HepG2 (cell line): Measurements from ENCODE around the gene WNT6. TPM values are rescaled to one million over a fixed set of nuclear protein-coding genes. Genes with fewer than 3 reads are reported as not detected.

ENCODE experiments used
- ADNP ChIP-seq: sonication (generic); formaldehyde crosslinking; IDR thresholded peaks from 2 replicates; pipeline ENCODE4 v1.4.0; 2020; ENCODE audit warnings: missing genetic modification reagents
- CBX2 ChIP-seq, 2 experiments: fragments of 200-600 bp in 1 of 2; sonication (generic); formaldehyde crosslinking in 1 of 2; IDR thresholded peaks; 2 replicates each; pipeline versions ENCODE4 v1.7.0 to v1.8.1; 2018 to 2022; ENCODE audit warnings: low read depth in 2 of 2, low read length in 1 of 2, mild to moderate bottlenecking in 1 of 2, missing genetic modification reagents in 1 of 2
- DR1 ChIP-seq: sonication (generic); formaldehyde crosslinking; IDR thresholded peaks from 2 replicates; pipeline ENCODE4 v1.8.0; 2021; ENCODE audit warnings: mild to moderate bottlenecking, missing genetic modification reagents, inconsistent platforms
- GTF2F1 ChIP-seq: fragments of 150-350 bp; IDR thresholded peaks from 2 replicates; pipeline ENCODE4 v1.6.1; 2014; ENCODE audit warnings: low read length
- IKZF5 ChIP-seq: IDR thresholded peaks from 2 replicates; pipeline ENCODE4 v1.6.1; 2018; ENCODE audit warnings: missing genetic modification reagents, mild to moderate bottlenecking, missing compliant biosample characterization
- KAT2B ChIP-seq: fragments of 150-350 bp; IDR thresholded peaks from 2 replicates; pipeline ENCODE4 v1.6.1; 2014; ENCODE audit warnings: low read depth, low read length, borderline replicate concordance
- MAX ChIP-seq: IDR thresholded peaks from 2 replicates; pipeline ENCODE4 v1.6.1; 2012; ENCODE audit warnings: inconsistent platforms
- NCOA5 ChIP-seq: sonication (generic); formaldehyde crosslinking; IDR thresholded peaks from 2 replicates; pipeline ENCODE4 v1.4.0; 2020; ENCODE audit warnings: missing genetic modification reagents
- PHF8 ChIP-seq: sonication (generic); formaldehyde crosslinking; IDR thresholded peaks from 2 replicates; pipeline ENCODE4 v1.5.0; 2020; ENCODE audit warnings: missing genetic modification reagents
- RXRA ChIP-seq: sonication (generic); formaldehyde crosslinking; IDR thresholded peaks from 2 replicates; pipeline ENCODE4 v1.5.1; 2020; ENCODE audit warnings: missing genetic modification reagents
- SNAPC4 ChIP-seq: sonication (generic); formaldehyde crosslinking; IDR thresholded peaks from 2 replicates; pipeline ENCODE4 v1.4.0; 2020; ENCODE audit warnings: mild to moderate bottlenecking, missing genetic modification reagents
- SOX13 ChIP-seq, 3 experiments: fragments of 450-650 bp in 1 of 3; sonication (generic) in 1 of 3; formaldehyde crosslinking in 1 of 3; IDR thresholded peaks in 2 of 3; conservative IDR thresholded peaks in 1 of 3; 2 replicates each; pipeline versions ENCODE4 v1.5.0 to v1.6.1; 2016 to 2020; ENCODE audit warnings: antibody characterized with exemption in 1 of 3, mild to moderate bottlenecking in 1 of 3, missing compliant biosample characterization in 1 of 3, missing genetic modification reagents in 1 of 3, moderate library complexity in 1 of 3
- SRSF4 ChIP-seq: fragments of 200-400 bp; formaldehyde crosslinking; IDR thresholded peaks from one replicate; pipeline ENCODE4 v1.6.1; 2018; ENCODE audit warnings: mild to moderate bottlenecking, low read depth, low read length, moderate library complexity; ENCODE audit not compliant: poor library complexity, severe bottlenecking
- THYN1 ChIP-seq: sonication (generic); formaldehyde crosslinking; IDR thresholded peaks from 2 replicates; pipeline ENCODE4 v1.8.1; 2023; ENCODE audit warnings: low read depth, mild to moderate bottlenecking, moderate library complexity, missing genetic modification reagents, borderline replicate concordance
- ZBTB39 ChIP-seq: sonication (generic); formaldehyde crosslinking; IDR thresholded peaks from 2 replicates; pipeline ENCODE4 v1.5.0; 2020; ENCODE audit warnings: missing genetic modification reagents
- ZNF431 ChIP-seq: sonication (generic); formaldehyde crosslinking; IDR thresholded peaks from 2 replicates; pipeline ENCODE4 v1.9.0; 2022; ENCODE audit warnings: missing genetic modification reagents, low read depth, mild to moderate bottlenecking, borderline replicate concordance
- ZNF768 ChIP-seq: sonication (generic); formaldehyde crosslinking; IDR thresholded peaks from 2 replicates; pipeline ENCODE4 v1.4.0; 2020; ENCODE audit warnings: missing genetic modification reagents
- ZNF772 ChIP-seq: sonication (generic); formaldehyde crosslinking; IDR thresholded peaks from 2 replicates; pipeline ENCODE4 v1.5.0; 2020; ENCODE audit warnings: mild to moderate bottlenecking, missing genetic modification reagents
- ZNF841 ChIP-seq: sonication (generic); formaldehyde crosslinking; IDR thresholded peaks from 2 replicates; pipeline ENCODE4 v1.8.1; 2023; ENCODE audit warnings: missing genetic modification reagents, borderline replicate concordance
- ZSCAN21 ChIP-seq: sonication (generic); formaldehyde crosslinking; IDR thresholded peaks from 2 replicates; pipeline ENCODE4 v1.8.0; 2022; ENCODE audit warnings: mild to moderate bottlenecking, missing genetic modification reagents, moderate library complexity, borderline replicate concordance
- polyA plus RNA-seq, 8 experiments: library from polyadenylated mRNA; depleted of rRNA in 3 of 8; stranded (reverse) in 7 of 8; unstranded in 1 of 8; fragments of >200 nt; fragmentation: Illumina TruSeq in 4 of 8; extraction: Trizol in 4 of 8; gene quantifications; 2 replicates each; pipeline versions ENCODE4 v1.2.1 to v1.2.3, GENCODE V29; 2011 to 2016; ENCODE audit warnings: low read depth in 4 of 8, missing spikeins in 1 of 8, mixed read lengths in 1 of 8; ENCODE audit not compliant: insufficient read depth in 1 of 8
- total RNA-seq, 5 experiments: library from RNA; depleted of rRNA; stranded (reverse); fragments of >200 nt; fragmentation: Illumina TruSeq; extraction: Trizol; gene quantifications; 2 replicates each; pipeline ENCODE4 v1.2.3, GENCODE V29; 2016; ENCODE audit warnings: low read depth in 1 of 5

The WNT6 gene
- total and polyA plus RNA-seq, 2 of the 13 experiments (the other 11 are each of a cell fraction or from before 2014, with no cell fraction given) = 0.20 TPM; not detected in 1

- TF ChIP-seq CBX2 (IDR thresholded peaks at IDR 0.05; ENCODE audit: low read depth, low read length) (no peak), CBX2 (CRISPR knock-in tag; IDR thresholded peaks at IDR 0.05; ENCODE audit: low read depth) (0 out of 2 replicates have a peak, but pooled peaks have one; percentile 48), GTF2F1 (no peak), SNAPC4 (CRISPR knock-in tag) (0 out of 2 replicates have a peak, but pooled peaks have one; percentile 33), THYN1 (CRISPR knock-in tag) (no peak), ZNF431 (CRISPR knock-in tag) (0 out of 2 replicates have a peak, but pooled peaks have one; percentile 41), ADNP (no peak), PHF8 (CRISPR knock-in tag) (no peak), NCOA5 (no peak), DR1 (CRISPR knock-in tag) (no peak), RXRA (peak; percentile 35; the same call in 1 of the 2 replicates), KAT2B (no peak), ZBTB39 (CRISPR knock-in tag) (no peak), MAX (peak; percentile 88), ZNF841 (no peak), IKZF5 (0 out of 2 replicates have a peak, but pooled peaks have one; percentile 52), ZNF772 (no peak), SOX13 (IDR thresholded peaks at IDR 0.05) (no peak), SOX13 (CRISPR knock-in tag; conservative IDR thresholded peaks at IDR 0.05 in 1 of 2, IDR thresholded peaks at IDR 0.05 in 1 of 2) (0 out of 4 replicates have a peak, but pooled peaks of 1 of the 2 experiments have one; percentile 23), ZSCAN21 (CRISPR knock-in tag) (peak; percentile 28; the same call in 1 of the 2 replicates), ZNF768 (CRISPR knock-in tag) (peak; percentile 63; the same call in 1 of the 2 replicates), SRSF4 (no peak)
Observed at GRCh38 chr2:218898109-218898878, 38.7 kb downstream of the WNT6 start (continued).
